SU-DHL-6 (cell line): ENCODE results near the gene TRAT1.

Experiments used
- EZH2phosphoT487 ChIP-seq: fragments of 200-600 bp; sonication (generic), shearing (Covaris generic); conservative IDR thresholded peaks from 2 replicates; pipeline ENCODE4 v1.6.1; 2018; ENCODE audit warnings: mild to moderate bottlenecking, antibody characterized with exemption, low read length, moderate library complexity, mixed read lengths
- TF ChIP-seq, protein P1 (sequence below): fragments of 200-600 bp; sonication (generic); IDR thresholded peaks from one replicate; pipeline ENCODE4 v1.5.1; 2017; ENCODE audit warnings: antibody characterized with exemption, mild to moderate bottlenecking, low read length, moderate library complexity; ENCODE audit not compliant: insufficient read depth, poor library complexity, severe bottlenecking

- TF ChIP-seq, protein P1, sequence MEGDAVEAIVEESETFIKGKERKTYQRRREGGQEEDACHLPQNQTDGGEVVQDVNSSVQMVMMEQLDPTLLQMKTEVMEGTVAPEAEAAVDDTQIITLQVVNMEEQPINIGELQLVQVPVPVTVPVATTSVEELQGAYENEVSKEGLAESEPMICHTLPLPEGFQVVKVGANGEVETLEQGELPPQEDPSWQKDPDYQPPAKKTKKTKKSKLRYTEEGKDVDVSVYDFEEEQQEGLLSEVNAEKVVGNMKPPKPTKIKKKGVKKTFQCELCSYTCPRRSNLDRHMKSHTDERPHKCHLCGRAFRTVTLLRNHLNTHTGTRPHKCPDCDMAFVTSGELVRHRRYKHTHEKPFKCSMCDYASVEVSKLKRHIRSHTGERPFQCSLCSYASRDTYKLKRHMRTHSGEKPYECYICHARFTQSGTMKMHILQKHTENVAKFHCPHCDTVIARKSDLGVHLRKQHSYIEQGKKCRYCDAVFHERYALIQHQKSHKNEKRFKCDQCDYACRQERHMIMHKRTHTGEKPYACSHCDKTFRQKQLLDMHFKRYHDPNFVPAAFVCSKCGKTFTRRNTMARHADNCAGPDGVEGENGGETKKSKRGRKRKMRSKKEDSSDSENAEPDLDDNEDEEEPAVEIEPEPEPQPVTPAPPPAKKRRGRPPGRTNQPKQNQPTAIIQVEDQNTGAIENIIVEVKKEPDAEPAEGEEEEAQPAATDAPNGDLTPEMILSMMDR: no peak
- TF ChIP-seq EZH2phosphoT487: no peak
These were observed 57.3 kb downstream of the TRAT1 start for GRCh38 chr3:108879915-108880314.
